Stimulated activated naive CD8-positive, alpha-beta T cell treated with anti-CD3 and anti-CD28 coated beads, Interleukin-15, amount 100 ng/mL, for 72 hours (primary cell): ENCODE measurements around the gene LRSAM1.

Experiments
- ATAC-seq: fragments of 150-1000 bp; cut with Tn5 transposase; 2 replicates; pipeline ENCODE4 v1.10.0; 2021; ENCODE audit warnings: mild to moderate bottlenecking, moderate library complexity
- DNase-seq, 2 donors: peaks; one replicate each; pipeline ENCODE4 v3.0.0; 2021 to 2022
- H3K27ac Mint-ChIP-seq, 2 donors: one replicate each; pipeline ENCODE4 v1.8.0; 2022; ENCODE audit warnings: mild to moderate bottlenecking in 2 of 2, mixed read lengths in 2 of 2, moderate library complexity in 2 of 2
- H3K27me3 Mint-ChIP-seq: one replicate; pipeline ENCODE4 v1.8.0; 2022; ENCODE audit warnings: mixed read lengths
- H3K4me1 Mint-ChIP-seq: one replicate; pipeline ENCODE4 v1.8.0; 2022; ENCODE audit warnings: mild to moderate bottlenecking, mixed read lengths
- H3K4me3 Mint-ChIP-seq, 2 donors: one replicate each; pipeline ENCODE4 v1.8.0; 2022; ENCODE audit warnings: mild to moderate bottlenecking in 2 of 2, mixed read lengths in 2 of 2, moderate library complexity in 1 of 2
- H3K9me3 Mint-ChIP-seq, 2 donors: one replicate each; pipeline ENCODE4 v1.8.0; 2022; ENCODE audit warnings: mixed read lengths in 2 of 2

LRSAM1 gene

GRCh38 chr9:127422133-127422782, 29.1 kb upstream of the LRSAM1 start:
- H3K27me3 Mint-ChIP-seq, result no peaks in the 10 kb centered on the region
- H3K4me3 Mint-ChIP-seq, result peak overlapping the region in 1 of 2 donors; percentile 99
- H3K27ac Mint-ChIP-seq, result no peak overlapping the region

DNA sequence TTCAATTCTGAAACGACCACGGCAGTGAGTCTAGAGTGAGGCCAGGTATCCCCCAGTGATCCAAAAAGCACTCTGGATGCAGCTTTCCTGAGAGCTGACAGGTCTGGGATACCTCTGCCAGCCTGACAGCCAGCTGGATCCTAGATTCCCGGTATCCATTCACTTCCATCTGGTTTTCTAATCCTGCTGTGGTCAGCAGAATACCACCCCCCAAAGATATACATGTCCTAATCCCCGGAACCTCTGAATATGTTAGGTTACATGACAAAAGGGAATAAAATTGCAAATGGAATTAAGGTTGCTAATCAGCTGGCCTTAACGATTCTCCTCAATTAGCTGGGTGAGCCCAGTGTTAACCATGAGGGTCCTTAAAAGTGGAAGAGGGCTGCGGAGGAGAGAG, 28.5 kb upstream of the LRSAM1 start:
- Mint-ChIP-seq H3K4me1 (peaks cover 42% of the 10 kb centered on the region), H3K9me3 (no peaks in the 10 kb centered on the region), H3K27me3 (no peaks in the 10 kb centered on the region), H3K27ac (peak overlapping the region in 1 of 2 donors; percentile 99), H3K4me3 (peak overlapping the region; percentile 98 to 99)
- ATAC-seq (no peak), DNase-seq (no peak)

More at GRCh38 chr9:127422133-127422782, 29.1 kb upstream of the LRSAM1 start:
- no peak for DNase-seq
- peaks cover 37% of the 10 kb centered on the region for H3K4me1 Mint-ChIP-seq
- H3K9me3 Mint-ChIP-seq, result no peaks in the 10 kb centered on the region
- no peak for ATAC-seq

DNA sequence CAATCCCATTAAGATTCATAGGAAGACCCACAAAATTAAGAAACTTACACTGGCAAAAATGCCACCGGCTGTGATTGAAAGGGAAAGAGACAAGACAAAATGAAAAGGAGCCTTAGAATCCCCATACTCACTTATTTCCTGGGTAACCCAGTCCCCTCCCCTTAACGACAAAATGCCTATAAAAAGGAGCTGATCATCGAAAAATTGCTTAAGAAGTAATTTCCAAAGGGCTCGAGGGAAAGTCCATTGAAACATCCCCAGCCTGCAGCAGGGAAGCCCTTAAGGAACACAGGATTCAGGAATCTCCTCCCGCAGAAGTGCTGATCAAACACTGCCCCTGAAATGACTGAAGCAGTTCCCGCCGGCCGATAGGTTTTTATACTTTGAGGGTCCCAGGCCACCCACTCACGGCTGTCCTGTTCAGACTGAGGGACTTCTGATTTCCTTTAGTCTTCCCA, 27.8 kb upstream of the LRSAM1 start:
- Mint-ChIP-seq H3K4me1 (peaks cover 49% of the 10 kb centered on the region), H3K27ac (peak overlapping the region; percentile 98 to 99), H3K27me3 (no peaks in the 10 kb centered on the region), H3K9me3 (no peaks in the 10 kb centered on the region), H3K4me3 (peak overlapping the region; percentile 98 to 99)
- ATAC-seq (no peak), DNase-seq (no peak)

DNA sequence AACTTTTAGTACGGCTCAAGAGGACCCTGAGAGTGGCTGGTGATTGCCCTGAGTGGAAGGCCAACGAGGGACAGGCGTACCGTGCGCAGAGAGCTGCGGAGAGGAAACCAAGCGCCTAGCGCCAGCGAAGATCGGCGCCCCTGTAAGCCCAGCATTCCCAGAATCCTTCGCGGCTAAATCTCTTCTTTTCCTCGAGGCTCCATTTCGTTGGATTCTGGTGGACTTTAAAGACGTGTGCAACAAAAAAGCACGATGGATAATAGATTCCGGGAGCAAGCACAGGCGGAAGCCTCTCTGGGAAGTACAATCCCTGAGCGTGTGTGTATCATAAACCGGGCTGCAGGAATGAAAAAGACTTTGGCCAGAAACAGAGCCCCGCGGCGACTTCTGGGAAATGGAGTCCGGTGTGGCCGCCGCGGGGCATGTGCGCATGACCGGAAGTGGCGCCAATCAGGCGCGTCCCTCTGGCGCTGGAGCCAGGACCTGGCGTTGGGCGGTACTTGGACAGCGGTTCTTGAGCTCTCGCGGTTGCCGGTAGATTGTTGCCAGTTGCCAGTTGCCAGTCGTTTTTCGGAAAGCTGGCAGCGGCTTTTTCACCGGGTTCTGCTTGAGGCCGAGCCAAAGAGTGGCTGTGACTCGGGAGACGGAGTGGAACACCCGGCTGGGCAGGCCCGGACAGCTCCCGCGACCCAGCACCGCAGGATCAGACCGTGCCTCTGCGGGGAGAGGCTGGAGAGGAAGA, 27.2 kb upstream of the LRSAM1 start, which contains the start of gene ZNF79:
Gene ZNF79 (plus strand): TSS at position 449 of the 742 bp plus-strand sequence. CDS start 406 bp downstream, outside the sequence.
- H3K27me3 Mint-ChIP-seq, result no peaks in the 10 kb centered on the region
- peak within 1 kb of the TSS; percentile 98 to 99 for H3K27ac Mint-ChIP-seq
- peak; percentile 84 for ATAC-seq
- no peaks in the 10 kb centered on the region for H3K9me3 Mint-ChIP-seq
- peak within 1 kb of the TSS; percentile 98 to 99 for H3K4me3 Mint-ChIP-seq
- peaks cover 55% of the 10 kb centered on the region for H3K4me1 Mint-ChIP-seq
- peak; percentile 91 to 93 for DNase-seq

DNA sequence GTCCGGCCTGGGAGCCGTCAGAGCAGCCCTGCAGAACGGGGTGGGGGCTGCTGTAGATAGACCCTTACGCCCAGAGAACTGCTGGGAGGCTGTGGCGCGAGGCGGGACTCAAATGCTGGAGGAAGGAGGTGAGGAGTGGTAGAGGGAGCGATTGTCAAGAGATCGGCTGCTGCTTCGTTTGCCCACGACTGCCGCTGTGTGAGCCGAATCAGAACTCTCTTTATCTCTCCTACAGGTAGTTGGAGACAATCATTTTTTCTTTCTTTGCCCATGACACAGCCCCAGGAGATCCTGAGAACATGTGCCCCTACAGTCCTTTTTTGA, 26.7 kb upstream of the LRSAM1 start:
- DNase-seq (no peak), ATAC-seq (peak; percentile 47)
- peaks cover 57% of the 10 kb centered on the region for H3K4me1 Mint-ChIP-seq

DNA sequence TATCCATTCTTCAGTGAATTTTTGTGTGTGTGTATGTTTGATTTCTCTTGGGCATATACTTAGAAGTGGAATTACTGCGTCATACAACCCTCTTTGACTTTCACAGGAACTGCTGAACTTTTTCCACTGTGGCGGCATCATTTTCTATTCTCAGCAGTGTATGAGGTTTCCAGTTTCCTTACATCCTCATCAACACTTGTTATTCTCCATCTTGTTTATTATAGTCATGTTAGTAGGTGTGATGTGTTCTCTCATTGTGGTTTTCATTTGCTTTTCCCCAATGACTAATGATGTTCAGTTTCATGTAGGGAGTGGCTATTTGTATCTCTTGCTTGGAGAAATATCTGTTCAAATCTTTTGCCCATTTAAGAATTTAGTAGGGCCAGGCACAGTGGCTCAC, 24.6 kb upstream of the LRSAM1 start:
- ATAC-seq (peak; percentile 86), DNase-seq (peak; percentile 43 to 70)
- Mint-ChIP-seq H3K4me1 (peaks cover 73% of the 10 kb centered on the region), H3K27ac (peak overlapping the region; percentile 72 to 94), H3K27me3 (no peaks in the 10 kb centered on the region), H3K9me3 (no peaks in the 10 kb centered on the region), H3K4me3 (peak overlapping the region; percentile 98 to 99)

More for the DNA sequence above, 26.7 kb upstream of the LRSAM1 start:
- H3K27me3 Mint-ChIP-seq, result no peaks in the 10 kb centered on the region
- H3K27ac Mint-ChIP-seq, result peak overlapping the region; percentile 98 to 99
- no peaks in the 10 kb centered on the region for H3K9me3 Mint-ChIP-seq
- H3K4me3 Mint-ChIP-seq, result peak overlapping the region; percentile 98 to 99

DNA sequence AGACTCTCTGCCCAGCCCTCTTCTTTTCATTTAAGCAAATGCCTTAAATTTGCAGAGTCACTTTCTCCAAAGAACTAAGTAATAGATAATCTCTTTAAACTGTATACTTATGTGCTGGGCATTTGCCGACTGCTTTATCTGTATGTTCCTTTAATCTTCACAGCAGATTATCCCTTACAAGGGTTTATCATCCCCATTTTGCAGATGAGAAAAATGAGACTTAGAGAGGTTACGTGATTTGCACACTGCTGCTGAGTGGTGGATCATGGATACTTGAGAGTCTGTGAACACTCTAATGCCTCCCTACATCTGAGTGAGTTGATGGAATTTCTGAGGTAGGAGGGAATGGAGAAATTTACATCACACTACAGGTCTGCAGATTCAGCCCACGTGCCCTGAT, 23.0 kb upstream of the LRSAM1 start:
- H3K4me1 Mint-ChIP-seq, result peaks cover 63% of the 10 kb centered on the region
- H3K27ac Mint-ChIP-seq, result peak overlapping the region in 1 of 2 donors; percentile 2
- DNase-seq, result no peak
- no peaks in the 10 kb centered on the region for H3K9me3 Mint-ChIP-seq
- H3K4me3 Mint-ChIP-seq, result peak overlapping the region; percentile 35 to 56
- no peak for ATAC-seq
- no peaks in the 10 kb centered on the region for H3K27me3 Mint-ChIP-seq

DNA sequence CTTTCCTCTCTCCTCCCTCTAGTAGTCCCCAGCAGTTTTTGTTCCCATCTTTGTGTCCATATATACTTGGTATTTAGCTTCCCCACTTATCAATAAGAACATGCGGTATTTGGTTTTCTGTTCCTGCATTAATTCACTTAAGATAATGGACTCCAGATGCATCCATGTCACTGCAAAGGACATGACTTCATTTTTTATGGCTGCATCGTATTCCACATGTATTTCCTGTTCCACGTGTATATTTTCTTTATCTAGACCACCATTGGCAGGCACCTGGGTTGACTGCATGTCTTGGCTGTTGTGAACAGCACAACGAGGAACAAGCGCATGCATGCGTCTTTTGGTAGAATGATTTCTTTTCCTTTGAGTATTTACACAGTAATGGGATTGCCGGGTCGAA, 20.9 kb upstream of the LRSAM1 start:
- DNase-seq (no peak), ATAC-seq (no peak)
- no peak overlapping the region for H3K4me3 Mint-ChIP-seq
- H3K27me3 Mint-ChIP-seq, result no peaks in the 10 kb centered on the region
- no peak overlapping the region for H3K27ac Mint-ChIP-seq
- H3K4me1 Mint-ChIP-seq, result peaks cover 61% of the 10 kb centered on the region
- no peaks in the 10 kb centered on the region for H3K9me3 Mint-ChIP-seq

DNA sequence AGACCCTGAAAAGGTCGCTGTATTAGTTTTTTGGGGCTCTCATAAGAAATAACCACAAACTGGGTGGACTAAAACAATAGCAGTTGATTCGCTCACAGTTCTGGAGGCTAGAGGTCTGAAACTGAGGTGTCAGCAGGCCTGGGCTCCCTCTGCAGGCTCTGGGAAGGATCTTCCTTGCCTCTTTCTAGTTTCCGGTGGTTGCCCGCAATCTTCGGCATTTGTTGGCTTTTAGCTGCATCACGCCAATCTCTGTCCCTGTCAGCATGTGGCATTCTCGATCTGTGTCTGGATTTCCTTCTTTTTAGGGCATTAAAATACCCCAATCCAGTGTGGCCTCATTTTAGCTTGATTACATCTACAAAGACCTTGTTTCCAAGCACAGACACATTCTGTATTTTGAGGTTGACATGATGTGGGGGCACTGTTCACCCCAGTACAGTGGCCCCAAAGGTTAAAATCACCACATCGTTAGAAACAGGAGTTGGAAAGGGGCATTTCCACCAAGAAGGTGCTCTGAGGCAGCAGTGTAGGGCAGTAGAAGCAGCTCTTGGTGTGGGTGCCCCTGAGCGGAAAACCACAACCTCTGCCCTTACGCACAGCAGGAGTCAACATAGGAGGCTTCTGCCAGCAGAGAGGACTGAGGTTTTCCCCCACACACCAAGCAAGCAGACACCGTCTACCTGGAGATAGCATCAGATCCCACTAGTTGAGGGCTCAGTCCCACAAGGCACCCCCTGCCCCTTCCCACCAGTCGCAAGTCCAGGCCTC, 13.6 kb upstream of the LRSAM1 start:
- H3K27me3 Mint-ChIP-seq, result no peaks in the 10 kb centered on the region
- H3K4me3 Mint-ChIP-seq, result peak overlapping the region in 1 of 2 donors; percentile 8
- H3K4me1 Mint-ChIP-seq, result peaks cover 10% of the 10 kb centered on the region
- no peaks in the 10 kb centered on the region for H3K9me3 Mint-ChIP-seq
- H3K27ac Mint-ChIP-seq, result peak overlapping the region in 1 of 2 donors; percentile 2
- no peak for DNase-seq
- ATAC-seq, result peak; percentile 85

DNA sequence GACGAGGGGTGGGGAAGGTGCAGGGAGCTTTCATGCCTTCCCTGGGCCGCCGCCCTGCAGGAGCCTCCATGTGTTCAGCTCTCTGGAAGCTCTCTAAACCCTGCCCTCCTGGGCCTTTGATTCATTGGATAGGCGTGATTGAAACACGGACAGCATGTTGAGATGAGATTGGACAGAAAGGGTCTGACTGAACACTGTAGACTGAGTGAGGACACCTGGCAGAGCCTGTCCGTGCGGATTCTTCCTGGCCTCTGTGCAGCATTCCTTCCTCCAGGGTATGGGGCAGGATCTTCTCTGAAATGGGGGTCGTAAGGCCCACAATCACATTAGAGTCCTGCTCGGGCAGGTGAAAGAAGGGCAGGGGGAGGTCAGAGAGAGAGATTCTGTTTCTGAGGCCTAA, 12.9 kb upstream of the LRSAM1 start:
- H3K27ac Mint-ChIP-seq, result no peak overlapping the region
- no peak overlapping the region for H3K4me3 Mint-ChIP-seq
- H3K27me3 Mint-ChIP-seq, result no peaks in the 10 kb centered on the region
- no peaks in the 10 kb centered on the region for H3K9me3 Mint-ChIP-seq
- H3K4me1 Mint-ChIP-seq, result peaks cover 6% of the 10 kb centered on the region
- no peak for DNase-seq
- no peak for ATAC-seq

GRCh38 chr9:127444283-127444920, 6.9 kb upstream of the LRSAM1 start:
- no peak overlapping the region for H3K27ac Mint-ChIP-seq
- H3K9me3 Mint-ChIP-seq, result peaks cover 0 to 13% of the 10 kb centered on the region in 2 donors
- ATAC-seq, result no peak
- H3K4me1 Mint-ChIP-seq, result peaks cover 36% of the 10 kb centered on the region
- no peak for DNase-seq
- H3K27me3 Mint-ChIP-seq, result no peaks in the 10 kb centered on the region
- H3K4me3 Mint-ChIP-seq, result no peak overlapping the region

DNA sequence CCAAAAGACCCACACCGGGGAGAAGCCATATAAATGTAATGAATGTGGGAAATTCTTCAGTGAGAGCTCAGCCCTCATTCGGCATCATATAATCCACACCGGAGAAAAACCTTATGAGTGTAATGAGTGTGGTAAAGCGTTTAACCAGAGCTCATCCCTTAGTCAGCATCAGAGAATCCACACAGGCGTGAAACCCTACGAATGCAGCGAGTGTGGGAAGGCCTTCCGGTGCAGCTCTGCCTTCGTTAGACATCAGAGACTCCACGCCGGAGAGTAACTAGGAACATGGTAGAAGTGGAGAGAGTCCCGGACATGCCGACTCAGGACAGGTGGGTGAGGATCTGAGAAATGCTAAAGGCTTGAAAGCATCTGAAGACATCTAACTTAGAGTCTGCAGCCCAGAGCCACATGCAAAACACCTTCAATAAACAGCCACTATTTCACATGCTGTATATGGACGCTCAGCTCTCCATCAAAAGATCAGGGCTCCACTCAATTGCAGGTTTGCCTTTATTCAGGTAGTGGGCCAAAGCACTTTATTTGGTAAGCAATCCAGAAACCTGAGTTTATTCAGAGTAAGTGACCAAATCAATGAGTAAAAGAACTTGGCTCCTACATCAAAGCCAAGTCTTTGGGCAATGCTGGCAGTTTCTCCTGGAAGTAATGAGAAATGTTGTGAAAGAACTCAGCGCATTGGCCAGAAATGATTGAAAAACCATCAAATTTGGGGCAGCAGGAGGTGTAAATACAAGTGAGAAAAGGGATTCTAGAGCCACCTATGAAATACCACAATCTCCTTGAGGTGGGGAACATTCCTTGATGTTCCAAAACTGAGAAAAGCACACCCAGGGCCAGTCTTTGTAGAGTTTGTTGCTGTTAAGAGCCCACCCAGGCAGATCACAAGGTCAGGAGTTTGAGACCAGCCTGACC, 6.1 kb upstream of the LRSAM1 start:
- peak overlapping the region in 1 of 2 donors; percentile 38 for H3K27ac Mint-ChIP-seq
- peak overlapping the region in 1 of 2 donors; percentile 21 for H3K4me3 Mint-ChIP-seq
- H3K9me3 Mint-ChIP-seq, result peaks cover 0 to 13% of the 10 kb centered on the region in 2 donors
- DNase-seq, result no peak
- H3K27me3 Mint-ChIP-seq, result no peaks in the 10 kb centered on the region
- peaks cover 44% of the 10 kb centered on the region for H3K4me1 Mint-ChIP-seq
- no peak for ATAC-seq

- Mint-ChIP-seq H3K4me3 (no peak overlapping the region), H3K27ac (peak overlapping the region in 1 of 2 donors; percentile 38), H3K27me3 (no peaks in the 10 kb centered on the region), H3K4me1 (peaks cover 47% of the 10 kb centered on the region), H3K9me3 (peaks cover 0 to 13% of the 10 kb centered on the region in 2 donors)
- DNase-seq (no peak), ATAC-seq (no peak)
Observed at GRCh38 chr9:127445851-127446712, 5.2 kb upstream of the LRSAM1 start.
